ENCODE measurements around the gene PRRC1. TPM values are rescaled to one million over a fixed set of nuclear protein-coding genes. Genes with fewer than 3 reads are reported as not detected.

Gene PRRC1
- polyA plus RNA-seq, 1 donor from 2014 or later: 36.3 TPM

DNA sequence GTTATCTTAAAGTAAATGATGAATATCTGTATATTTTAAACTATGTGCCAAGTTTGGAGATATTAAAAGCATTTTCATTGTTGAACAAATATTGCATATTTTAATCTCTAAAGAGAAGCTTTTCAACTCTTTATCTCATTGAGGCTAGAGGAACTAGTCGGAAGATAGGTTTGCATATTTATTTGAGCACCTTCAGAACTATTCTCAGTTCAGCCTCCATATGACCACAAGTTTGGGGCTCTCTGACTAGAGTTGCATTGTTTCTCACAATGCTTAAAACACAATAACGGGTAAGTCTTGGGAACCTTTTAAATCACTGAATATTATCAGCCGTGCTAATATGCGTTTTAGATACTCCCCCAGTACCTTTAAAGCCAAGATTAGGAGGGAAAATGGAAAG, 84.2 kb downstream of the PRRC1 start:
- no peak overlapping the region for H3K4me3 ChIP-seq (ENCODE audit: low read length)
- H3K36me3 ChIP-seq (ENCODE audit: insufficient read depth, low read length): no peaks in the 10 kb centered on the region
- H3K27ac ChIP-seq (ENCODE audit: low read length): no peak overlapping the region
- no peak for TF ChIP-seq MXI1 (conservative IDR thresholded peaks at IDR 0.05; ENCODE audit: poor library complexity, severe bottlenecking)
- no peak for TF ChIP-seq EZH2 (IDR thresholded peaks at IDR 0.05; ENCODE audit: borderline replicate concordance, insufficient read depth, low read length, poor library complexity, severe bottlenecking)
- no peak for TF ChIP-seq RAD21 (conservative IDR thresholded peaks at IDR 0.05)
- TF ChIP-seq TAF1 (IDR thresholded peaks at IDR 0.05; ENCODE audit: low read depth): no peak
- no peak for TF ChIP-seq SMC3 (conservative IDR thresholded peaks at IDR 0.05; ENCODE audit: poor library complexity)
- TF ChIP-seq EP300 (conservative IDR thresholded peaks at IDR 0.05; ENCODE audit: poor library complexity, severe bottlenecking): no peak
- TF ChIP-seq REST (IDR thresholded peaks at IDR 0.05; ENCODE audit: borderline replicate concordance): no peak
- no peak for TF ChIP-seq CTCF (IDR thresholded peaks at IDR 0.05; ENCODE audit: poor library complexity, severe bottlenecking)
- TF ChIP-seq POLR2AphosphoS5 (IDR thresholded peaks at IDR 0.05): no peak
- no peak overlapping the region for H3K4me2 ChIP-seq (ENCODE audit: low read length)
- H3K27me3 ChIP-seq (ENCODE audit: insufficient read depth, low read depth, low read length): no peaks in the 10 kb centered on the region
- no peaks in the 10 kb centered on the region for H3K9me3 ChIP-seq (ENCODE audit: low read length)
- no peak overlapping the region for H2AFZ ChIP-seq (ENCODE audit: low read depth, low read length)
- H3F3A ChIP-seq (ENCODE audit: insufficient read depth, low read length, poor library complexity, severe bottlenecking): no peaks in the 10 kb centered on the region
- H4K20me1 ChIP-seq (ENCODE audit: insufficient read depth): no peaks in the 10 kb centered on the region
- no peak overlapping the region for H3K9ac ChIP-seq (ENCODE audit: low read length)
- no peaks in the 10 kb centered on the region for H3K79me2 ChIP-seq (replicated peaks; ENCODE audit: insufficient read depth, low read length)
- H3K9me2 ChIP-seq (ENCODE audit: insufficient read depth, low read length): no peaks in the 10 kb centered on the region

GRCh38 chr5:127602481-127602880, 85.0 kb downstream of the PRRC1 start:
- Histone ChIP-seq H3K9ac (ENCODE audit: low read length) (no peak overlapping the region), H3K27me3 (ENCODE audit: insufficient read depth, low read depth, low read length) (no peaks in the 10 kb centered on the region), H3K27ac (ENCODE audit: low read length) (no peak overlapping the region), H2AFZ (ENCODE audit: low read depth, low read length) (no peak overlapping the region), H3K4me2 (ENCODE audit: low read length) (no peak overlapping the region), H4K20me1 (ENCODE audit: insufficient read depth) (no peaks in the 10 kb centered on the region), H3K79me2 (replicated peaks; ENCODE audit: insufficient read depth, low read length) (no peaks in the 10 kb centered on the region), H3K36me3 (ENCODE audit: insufficient read depth, low read length) (no peaks in the 10 kb centered on the region), H3K4me3 (ENCODE audit: low read length) (no peak overlapping the region), H3F3A (ENCODE audit: insufficient read depth, low read length, poor library complexity, severe bottlenecking) (no peaks in the 10 kb centered on the region), H3K9me2 (ENCODE audit: insufficient read depth, low read length) (no peaks in the 10 kb centered on the region), H3K9me3 (ENCODE audit: low read length) (no peaks in the 10 kb centered on the region)
- TF ChIP-seq EP300 (conservative IDR thresholded peaks at IDR 0.05; ENCODE audit: poor library complexity, severe bottlenecking) (no peak), RAD21 (conservative IDR thresholded peaks at IDR 0.05) (no peak), TAF1 (IDR thresholded peaks at IDR 0.05; ENCODE audit: low read depth) (no peak), SMC3 (conservative IDR thresholded peaks at IDR 0.05; ENCODE audit: poor library complexity) (no peak), MXI1 (conservative IDR thresholded peaks at IDR 0.05; ENCODE audit: poor library complexity, severe bottlenecking) (no peak), REST (IDR thresholded peaks at IDR 0.05; ENCODE audit: borderline replicate concordance) (no peak)
